ENCODE measurements around the gene LAMA2.

Gene LAMA2

DNA sequence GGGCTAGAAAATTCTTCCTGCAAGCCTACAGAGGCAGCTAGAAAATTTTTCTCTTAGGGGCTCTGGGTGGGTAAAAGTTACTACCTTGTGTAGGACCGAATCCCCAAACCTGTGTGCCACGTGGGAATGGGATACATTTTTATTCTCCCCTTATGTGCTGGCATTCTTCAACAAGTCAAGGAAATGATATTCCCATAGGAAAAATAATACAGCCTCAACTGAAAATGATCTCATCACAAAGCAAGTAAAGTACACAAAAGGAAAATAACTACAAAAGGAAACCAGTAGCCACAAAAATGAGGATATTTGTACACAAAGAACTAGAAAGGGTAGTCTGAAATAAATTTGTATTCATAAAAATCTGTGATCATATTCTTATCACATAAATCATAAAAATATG is 298.1 kb downstream of the LAMA2 start:
- H3K4me1 Mint-ChIP-seq = no peaks in the 10 kb centered on the region
- H3K4me3 Mint-ChIP-seq = no peak overlapping the region
- H3K36me3 Mint-ChIP-seq = no peaks in the 10 kb centered on the region
- no peak overlapping the region for H3K27ac Mint-ChIP-seq
- no peak for ATAC-seq
- no peaks in the 10 kb centered on the region for H3K9me3 Mint-ChIP-seq
- DNase-seq (ENCODE audit: low spot score in 2 of 2) = no peak

DNA sequence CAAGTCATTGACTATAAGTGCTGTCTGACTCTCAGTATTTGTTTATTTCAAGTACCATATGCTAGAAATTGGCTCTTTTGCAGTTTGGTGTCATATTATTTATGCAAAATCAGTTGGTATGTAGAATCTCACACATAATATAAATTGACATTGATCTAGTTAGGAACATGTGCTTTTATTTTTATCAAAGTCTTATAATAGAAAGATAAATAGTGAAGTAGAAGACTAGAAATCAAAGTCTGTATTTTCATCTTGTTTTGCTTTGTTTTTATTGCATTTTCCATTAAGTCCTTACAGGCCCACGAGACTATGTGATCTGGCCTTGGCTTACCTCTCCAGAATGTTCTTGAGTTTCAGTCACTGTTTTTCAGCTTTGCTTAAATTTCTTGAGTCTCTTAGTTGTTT is 300.3 kb downstream of the LAMA2 start:
- H3K36me3 Mint-ChIP-seq = no peaks in the 10 kb centered on the region
- no peak for ATAC-seq
- DNase-seq (ENCODE audit: low spot score in 2 of 2) = no peak
- no peaks in the 10 kb centered on the region for H3K4me1 Mint-ChIP-seq
- no peak overlapping the region for H3K27ac Mint-ChIP-seq
- no peaks in the 10 kb centered on the region for H3K9me3 Mint-ChIP-seq
- no peak overlapping the region for H3K4me3 Mint-ChIP-seq

DNA sequence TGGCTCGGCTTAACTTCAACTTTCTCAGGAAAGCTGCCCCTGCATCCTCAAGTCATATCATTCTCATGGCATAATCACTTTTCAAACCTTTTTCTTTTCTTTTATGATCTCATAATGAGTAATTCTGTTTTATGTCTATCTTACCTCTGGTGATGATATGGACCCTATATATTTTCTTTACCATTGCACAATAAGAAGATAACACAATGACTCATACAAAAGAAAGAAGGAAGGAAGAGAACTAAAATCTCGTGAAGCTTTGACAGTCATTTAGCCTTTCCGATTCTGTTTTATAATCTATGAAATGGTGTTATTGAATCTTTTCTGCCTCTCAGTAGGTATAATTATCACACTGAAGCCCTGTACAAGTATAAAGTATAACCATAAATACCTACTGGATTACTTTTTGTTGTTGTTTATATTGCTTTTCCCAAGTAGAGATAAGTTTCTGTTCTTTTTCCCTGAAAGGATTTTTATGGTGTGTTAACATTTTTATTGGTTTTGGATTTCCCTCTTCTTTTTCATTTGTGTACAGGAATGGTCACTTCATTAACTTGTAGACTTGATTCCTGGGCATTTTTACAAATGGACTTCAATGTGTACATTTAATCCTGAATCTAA is 300.9 kb downstream of the LAMA2 start:
- Mint-ChIP-seq H3K9me3 (no peaks in the 10 kb centered on the region), H3K4me1 (no peaks in the 10 kb centered on the region), H3K36me3 (no peaks in the 10 kb centered on the region), H3K27ac (no peak overlapping the region), H3K4me3 (no peak overlapping the region)
- DNase-seq (ENCODE audit: low spot score in 2 of 2) = no peak
- no peak for ATAC-seq

DNA sequence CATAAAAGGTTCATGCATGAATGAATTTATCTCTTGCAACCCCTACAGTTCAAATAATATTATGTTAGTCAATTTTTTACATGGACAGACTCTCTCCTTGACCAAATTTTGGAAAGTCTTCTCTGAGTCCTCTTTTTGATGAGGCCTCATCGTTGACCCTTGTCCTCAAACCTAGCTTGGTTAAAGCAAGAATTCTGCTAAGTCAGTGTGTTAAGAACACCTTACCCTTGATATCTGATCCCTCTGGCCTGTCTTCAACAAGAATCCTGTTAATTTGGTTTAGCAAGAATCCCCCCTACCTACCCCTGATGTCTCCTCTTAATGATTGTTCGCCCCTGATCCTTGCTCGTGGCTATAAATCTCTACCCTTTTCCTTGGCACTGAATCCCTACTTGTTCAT is 301.4 kb downstream of the LAMA2 start:
- no peak for DNase-seq (ENCODE audit: low spot score in 2 of 2)
- Mint-ChIP-seq H3K4me1 (no peaks in the 10 kb centered on the region), H3K36me3 (no peaks in the 10 kb centered on the region), H3K27ac (no peak overlapping the region), H3K4me3 (no peak overlapping the region), H3K9me3 (no peaks in the 10 kb centered on the region)
- no peak for ATAC-seq

DNA sequence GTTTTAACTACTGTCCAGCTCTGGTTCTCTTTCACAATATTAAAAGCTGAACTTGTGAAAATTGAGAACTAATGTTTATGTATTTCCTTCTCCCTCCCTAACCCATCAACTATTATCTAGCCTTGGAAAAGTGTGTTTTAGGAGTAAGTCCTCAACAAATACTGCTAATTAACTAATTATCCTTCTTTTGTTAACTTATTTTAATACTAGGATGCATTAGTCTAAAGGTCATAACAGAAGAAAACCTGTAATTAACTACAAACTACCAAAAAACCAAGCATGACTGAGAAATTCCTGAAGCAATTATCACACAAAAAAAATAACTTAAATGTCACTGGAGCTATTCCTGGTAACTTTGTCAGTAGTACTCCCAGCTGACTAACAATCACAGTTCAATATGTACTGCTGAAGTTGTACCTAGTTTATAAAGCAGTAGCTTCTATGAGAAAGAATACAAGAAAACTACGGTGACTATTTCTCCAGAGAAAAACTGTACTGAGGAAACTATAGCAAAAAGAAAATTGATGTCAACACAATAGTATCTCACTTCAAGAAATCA is 301.9 kb downstream of the LAMA2 start:
- H3K4me3 Mint-ChIP-seq = no peak overlapping the region
- no peaks in the 10 kb centered on the region for H3K4me1 Mint-ChIP-seq
- no peak overlapping the region for H3K27ac Mint-ChIP-seq
- H3K36me3 Mint-ChIP-seq = no peaks in the 10 kb centered on the region
- no peaks in the 10 kb centered on the region for H3K9me3 Mint-ChIP-seq
- ATAC-seq = no peak
- DNase-seq (ENCODE audit: low spot score in 2 of 2) = no peak

DNA sequence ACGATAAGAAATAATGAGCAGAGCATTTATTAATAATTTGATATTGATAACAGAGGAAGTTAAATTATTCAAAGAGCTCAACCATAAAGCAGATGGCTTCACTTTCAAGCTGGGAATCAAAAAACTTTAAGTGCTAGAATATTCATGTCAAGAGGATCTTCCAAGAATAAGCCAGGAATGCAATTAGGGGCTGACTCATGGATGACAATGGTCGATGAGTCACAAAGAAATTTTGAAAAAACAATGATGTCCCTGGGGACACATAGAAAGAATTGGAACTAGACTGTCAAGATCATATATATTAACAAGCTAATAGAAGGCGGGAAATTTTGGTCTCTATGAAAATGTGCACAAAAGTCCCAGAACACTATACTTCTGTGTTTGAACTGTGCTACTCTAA is 304.1 kb downstream of the LAMA2 start:
- DNase-seq (ENCODE audit: low spot score in 2 of 2) = no peak

DNA sequence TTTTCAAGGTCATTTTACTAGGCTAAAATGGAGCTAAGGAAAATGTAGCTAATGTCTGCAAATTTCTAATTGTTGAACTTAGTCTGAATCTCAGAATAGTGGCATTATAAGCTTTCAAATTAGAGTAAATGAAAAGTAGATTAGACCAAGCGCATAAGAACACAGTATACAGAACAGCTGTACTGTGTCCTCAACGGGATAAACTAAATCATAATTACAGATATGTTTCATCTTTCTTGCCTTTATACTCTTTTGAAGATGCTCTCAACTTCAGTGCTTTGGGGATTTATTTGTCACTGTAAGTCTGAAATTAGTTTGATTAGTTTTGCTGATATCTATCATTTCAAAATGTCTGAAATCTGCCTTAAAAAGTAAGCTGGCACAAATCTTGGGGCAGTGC is 305.4 kb downstream of the LAMA2 start:
- no peak for ATAC-seq
- no peaks in the 10 kb centered on the region for H3K9me3 Mint-ChIP-seq
- H3K27ac Mint-ChIP-seq = no peak overlapping the region
- H3K4me3 Mint-ChIP-seq = no peak overlapping the region
- no peaks in the 10 kb centered on the region for H3K4me1 Mint-ChIP-seq
- H3K36me3 Mint-ChIP-seq = no peaks in the 10 kb centered on the region
- DNase-seq (ENCODE audit: low spot score in 2 of 2) = no peak

More for the DNA sequence above, 304.1 kb downstream of the LAMA2 start:
- ATAC-seq = no peak
- H3K4me1 Mint-ChIP-seq = no peaks in the 10 kb centered on the region
- no peak overlapping the region for H3K4me3 Mint-ChIP-seq
- H3K9me3 Mint-ChIP-seq = no peaks in the 10 kb centered on the region
- no peak overlapping the region for H3K27ac Mint-ChIP-seq
- no peaks in the 10 kb centered on the region for H3K36me3 Mint-ChIP-seq

DNA sequence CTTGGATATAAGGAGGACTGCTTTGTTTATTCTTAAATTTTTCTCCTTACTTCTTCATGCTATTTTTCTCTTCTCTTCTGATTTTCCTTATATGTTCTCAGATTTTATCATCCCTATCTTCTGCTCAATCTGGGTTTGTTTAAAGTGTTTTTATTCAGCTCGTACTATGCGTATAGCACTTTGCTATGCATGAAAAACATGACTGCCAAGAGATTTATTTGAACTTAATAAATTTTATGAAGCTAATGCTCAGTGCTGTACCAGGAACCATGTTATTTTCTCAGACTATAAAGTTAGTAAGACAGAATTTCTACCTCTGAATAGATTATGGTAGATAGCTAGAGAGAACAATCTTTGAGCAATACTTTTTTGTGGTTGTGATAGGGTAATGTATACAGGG is 305.9 kb downstream of the LAMA2 start:
- Mint-ChIP-seq H3K27ac (no peak overlapping the region), H3K9me3 (no peaks in the 10 kb centered on the region), H3K36me3 (no peaks in the 10 kb centered on the region), H3K4me3 (no peak overlapping the region), H3K4me1 (no peaks in the 10 kb centered on the region)
- ATAC-seq = no peak
- no peak for DNase-seq (ENCODE audit: low spot score in 2 of 2)

DNA sequence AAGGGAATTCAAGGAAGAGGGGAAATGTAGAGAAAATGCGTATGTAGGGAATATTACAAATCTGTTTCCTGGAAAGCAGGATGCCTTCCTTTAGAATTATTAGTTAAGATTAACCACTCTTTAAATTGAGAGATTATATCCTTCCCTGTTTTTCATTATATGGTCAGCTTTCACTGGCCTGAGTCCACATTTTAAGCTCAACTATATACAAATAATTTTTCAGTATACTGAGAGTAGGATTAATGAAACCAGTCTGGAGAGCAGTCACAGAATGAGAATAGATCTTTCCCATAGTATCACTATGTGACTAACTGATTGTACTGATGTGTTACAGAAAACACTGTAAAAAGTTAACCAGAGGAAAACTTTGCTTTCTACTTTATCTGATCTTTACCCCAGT is 306.3 kb downstream of the LAMA2 start:
- DNase-seq (ENCODE audit: low spot score in 2 of 2) = no peak
- Mint-ChIP-seq H3K9me3 (no peaks in the 10 kb centered on the region), H3K36me3 (no peaks in the 10 kb centered on the region), H3K4me1 (no peaks in the 10 kb centered on the region), H3K4me3 (no peak overlapping the region), H3K27ac (no peak overlapping the region)
- no peak for ATAC-seq

DNA sequence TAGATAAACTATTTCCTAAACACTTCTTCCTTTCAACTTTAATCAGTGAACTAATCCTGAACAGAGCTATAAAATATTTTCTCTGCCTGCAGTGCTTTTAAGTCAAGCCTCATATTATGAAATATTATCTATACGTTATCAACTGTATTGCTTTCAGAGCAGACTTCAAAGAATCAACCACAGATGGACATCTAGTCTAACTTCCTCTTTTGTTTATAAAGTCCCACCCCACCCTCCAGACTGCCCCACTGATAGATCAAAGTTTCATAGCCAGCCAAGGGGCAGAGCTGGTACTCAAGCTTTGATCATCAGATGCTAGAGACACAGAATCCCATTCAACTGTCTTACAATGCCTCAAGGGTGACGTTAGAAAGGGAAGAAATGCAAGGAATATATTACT is 308.3 kb downstream of the LAMA2 start:
- Mint-ChIP-seq H3K4me3 (no peak overlapping the region), H3K9me3 (no peaks in the 10 kb centered on the region), H3K27ac (no peak overlapping the region), H3K36me3 (no peaks in the 10 kb centered on the region), H3K4me1 (no peaks in the 10 kb centered on the region)
- no peak for ATAC-seq
- no peak for DNase-seq (ENCODE audit: low spot score in 2 of 2)

DNA sequence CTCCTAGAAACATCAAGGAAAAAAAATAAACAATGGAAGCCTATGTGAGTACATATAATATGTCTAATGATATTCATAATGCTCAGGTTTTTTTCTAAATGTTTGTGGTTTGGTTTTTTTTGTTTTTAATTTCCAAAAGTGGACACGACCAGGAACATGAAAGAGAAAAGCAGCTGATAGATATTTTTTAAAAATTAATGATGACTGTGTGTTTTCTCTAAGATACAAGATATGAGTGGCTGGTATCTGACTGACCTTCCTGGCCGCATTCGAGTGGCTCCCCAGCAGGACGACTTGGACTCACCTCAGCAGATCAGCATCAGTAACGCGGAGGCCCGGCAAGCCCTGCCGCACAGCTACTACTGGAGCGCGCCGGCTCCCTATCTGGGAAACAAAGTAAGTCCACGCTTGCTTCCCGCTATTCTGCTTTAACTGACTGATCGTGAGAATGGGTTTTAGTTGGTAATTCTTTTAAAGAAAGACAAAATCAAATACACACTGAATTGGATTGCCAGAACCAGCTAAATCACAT is 309.6 kb downstream of the LAMA2 start:
- H3K4me1 Mint-ChIP-seq = no peaks in the 10 kb centered on the region
- H3K4me3 Mint-ChIP-seq = no peak overlapping the region
- H3K27ac Mint-ChIP-seq = no peak overlapping the region
- no peak for DNase-seq (ENCODE audit: low spot score in 2 of 2)
- ATAC-seq = no peak
- no peaks in the 10 kb centered on the region for H3K36me3 Mint-ChIP-seq
- no peaks in the 10 kb centered on the region for H3K9me3 Mint-ChIP-seq

DNA sequence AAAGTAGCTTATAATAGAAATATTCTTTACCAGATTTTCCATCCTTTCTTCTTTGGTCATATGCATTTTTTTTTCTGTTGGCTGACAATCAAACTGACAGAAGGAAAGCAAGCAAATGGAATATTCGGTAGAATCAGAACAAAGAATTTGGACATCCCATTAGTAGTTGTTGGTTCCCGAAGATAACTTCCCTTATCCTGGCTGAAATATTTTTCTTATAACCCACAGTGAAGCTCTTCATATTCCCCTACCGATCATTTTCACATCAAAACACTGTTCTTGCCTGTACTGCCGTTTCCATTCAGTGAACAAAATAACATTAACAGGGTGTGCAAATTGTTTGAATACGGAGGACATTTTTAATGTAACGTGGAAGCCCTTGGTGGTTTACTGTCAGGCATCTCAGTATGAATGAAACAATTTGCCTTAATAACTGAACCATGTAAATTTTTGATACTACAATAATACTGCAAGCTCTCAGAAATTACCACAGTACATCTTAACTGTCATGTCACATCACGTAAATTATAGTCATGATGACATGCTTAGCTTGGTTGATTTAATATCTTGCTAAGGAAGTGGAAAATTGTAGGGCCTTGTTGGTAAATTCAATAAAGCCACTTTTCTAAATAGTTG is 311.5 kb downstream of the LAMA2 start:
- Mint-ChIP-seq H3K4me3 (no peak overlapping the region), H3K4me1 (no peaks in the 10 kb centered on the region), H3K27ac (no peak overlapping the region), H3K36me3 (no peaks in the 10 kb centered on the region), H3K9me3 (no peaks in the 10 kb centered on the region)
- no peak for DNase-seq (ENCODE audit: low spot score in 2 of 2)
- no peak for ATAC-seq

DNA sequence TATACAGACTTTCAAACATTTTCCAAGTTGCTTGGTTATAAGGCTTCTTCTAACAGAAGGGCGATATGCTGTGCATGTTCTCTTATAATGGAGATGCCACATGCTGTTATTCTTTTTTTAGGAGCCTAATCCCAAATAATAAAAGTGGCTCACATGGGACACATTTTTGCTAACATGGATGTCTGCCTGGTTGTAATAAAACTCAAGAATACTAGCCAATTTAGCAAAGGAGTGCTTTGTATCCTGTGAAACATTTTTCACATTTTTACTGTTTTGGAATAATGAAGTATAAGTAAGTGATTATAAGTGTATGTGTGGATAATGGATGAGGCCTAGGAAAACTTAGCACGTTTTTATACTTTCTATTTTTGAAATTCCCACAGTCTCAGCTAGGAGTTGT is 312.2 kb downstream of the LAMA2 start:
- Mint-ChIP-seq H3K4me1 (no peaks in the 10 kb centered on the region), H3K9me3 (no peaks in the 10 kb centered on the region), H3K4me3 (no peak overlapping the region), H3K36me3 (no peaks in the 10 kb centered on the region), H3K27ac (no peak overlapping the region)
- ATAC-seq = no peak
- DNase-seq (ENCODE audit: low spot score in 2 of 2) = no peak

DNA sequence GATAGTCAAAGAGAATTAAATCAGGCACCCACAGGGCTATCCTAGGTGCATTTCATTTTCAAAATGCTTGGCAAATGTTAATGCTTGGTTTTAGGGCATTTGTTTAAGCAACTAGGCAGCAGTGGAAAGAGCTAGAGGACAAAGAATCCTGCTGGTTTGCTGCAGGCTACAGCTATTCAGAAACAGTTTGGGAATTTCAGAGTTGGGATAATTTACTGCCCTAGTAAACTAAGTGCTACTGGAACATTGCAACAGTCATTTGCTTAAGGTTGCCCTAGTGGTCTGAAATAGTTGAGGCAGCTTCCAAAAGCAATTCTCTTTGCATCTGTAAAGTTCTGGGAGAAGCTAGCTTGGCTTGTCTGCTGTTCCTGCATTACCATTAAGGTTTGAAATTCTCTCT is 312.7 kb downstream of the LAMA2 start:
- Mint-ChIP-seq H3K36me3 (no peaks in the 10 kb centered on the region), H3K9me3 (no peaks in the 10 kb centered on the region), H3K4me1 (no peaks in the 10 kb centered on the region), H3K27ac (no peak overlapping the region), H3K4me3 (no peak overlapping the region)
- ATAC-seq (no peak), DNase-seq (ENCODE audit: low spot score in 2 of 2) (no peak)

DNA sequence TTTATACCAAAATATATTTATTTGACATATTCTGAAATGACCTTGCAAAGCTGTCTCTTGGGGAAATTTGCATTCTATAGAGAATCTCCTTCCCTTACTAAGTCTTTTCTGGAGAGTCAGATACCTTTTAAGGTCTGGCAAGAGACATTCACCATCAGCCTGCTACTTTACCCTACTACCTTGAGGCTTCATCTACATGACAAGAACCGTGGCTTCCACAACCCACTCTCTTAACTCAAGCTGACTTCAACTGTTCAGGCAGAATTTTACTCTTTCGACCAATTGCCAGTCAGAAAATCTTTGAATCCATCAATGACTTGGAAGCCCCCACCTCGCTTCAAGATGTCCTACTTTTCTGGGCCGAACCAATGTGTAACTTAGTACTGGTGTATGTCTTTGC is 314.2 kb downstream of the LAMA2 start:
- H3K27ac Mint-ChIP-seq = no peak overlapping the region
- no peaks in the 10 kb centered on the region for H3K9me3 Mint-ChIP-seq
- H3K36me3 Mint-ChIP-seq = no peaks in the 10 kb centered on the region
- DNase-seq (ENCODE audit: low spot score in 2 of 2) (no peak), ATAC-seq (no peak)
- no peaks in the 10 kb centered on the region for H3K4me1 Mint-ChIP-seq
- H3K4me3 Mint-ChIP-seq = no peak overlapping the region

DNA sequence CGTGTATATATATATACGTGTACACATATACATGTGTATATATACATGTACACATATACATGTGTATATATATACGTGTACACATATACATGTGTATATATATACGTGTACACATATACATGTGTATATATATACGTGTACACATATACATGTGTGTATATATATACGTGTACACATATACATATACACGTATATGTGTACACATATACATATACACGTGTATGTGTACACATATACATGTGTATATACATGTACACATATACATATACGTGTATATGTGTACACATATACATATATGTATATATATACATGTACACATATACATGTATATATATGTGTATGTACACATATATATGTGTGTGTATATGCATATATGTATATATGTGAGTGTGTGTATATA is 317.2 kb downstream of the LAMA2 start:
- no peak overlapping the region for H3K4me3 Mint-ChIP-seq
- ATAC-seq (no peak), DNase-seq (ENCODE audit: low spot score in 2 of 2) (no peak)
- peaks cover 7% of the 10 kb centered on the region for H3K4me1 Mint-ChIP-seq
- no peak overlapping the region for H3K27ac Mint-ChIP-seq
- no peaks in the 10 kb centered on the region for H3K36me3 Mint-ChIP-seq
- H3K9me3 Mint-ChIP-seq = no peaks in the 10 kb centered on the region

Measured in stimulated activated effector memory CD8-positive, alpha-beta T cell treated with anti-CD3 and anti-CD28 coated beads, Interleukin-12 subunit alpha, Interleukin-12 subunit beta, amount 100 ng/mL, for 72 hours (primary cell).